Uterus (tissue), 4 donors: ENCODE data around the gene BCAS3. TPM values are rescaled to one million over a fixed set of nuclear protein-coding genes. Genes with fewer than 3 reads are reported as not detected.

Source experiments
- DNase-seq, 2 donors: peaks; one replicate each; pipeline ENCODE4 v3.0.0-alpha.2; 2019 to 2020
- H3K27ac ChIP-seq, 2 donors: fragments of 200-600 bp; sonication (generic); 1 replicate in 1 of 2; 2 replicates in 1 of 2; pipeline ENCODE4 v1.5.1; 2016 to 2018
- H3K27me3 ChIP-seq, 2 donors: fragments of 200-600 bp; sonication (generic); one replicate each; pipeline ENCODE4 v1.5.1; 2018 to 2019; ENCODE audit warnings: control low read depth in 1 of 2
- H3K36me3 ChIP-seq, 2 donors: fragments of 200-600 bp; sonication (generic); one replicate each; pipeline ENCODE4 v1.5.1; 2019; ENCODE audit warnings: control low read depth in 1 of 2
- H3K4me1 ChIP-seq, 2 donors: fragments of 200-600 bp; sonication (generic); one replicate each; pipeline ENCODE4 v1.5.1; 2018 to 2019; ENCODE audit warnings: control low read depth in 1 of 2
- H3K4me3 ChIP-seq, 2 donors: fragments of 200-600 bp; sonication (generic); 1 replicate in 1 of 2; 2 replicates in 1 of 2; pipeline ENCODE4 v1.5.1; 2018 to 2019; ENCODE audit warnings: mild to moderate bottlenecking in 1 of 2
- H3K9me3 ChIP-seq, 2 donors: fragments of 200-600 bp; sonication (generic); one replicate each; pipeline ENCODE4 v1.5.1; 2019; ENCODE audit warnings: control low read depth in 1 of 2
- CTCF ChIP-seq, 4 experiments: fragments of 200-600 bp in 2 of 4; fragments of 450-650 bp in 2 of 4; sonication (generic) in 2 of 4; IDR thresholded peaks; one replicate each; pipeline ENCODE4 v1.5.1; 2016 to 2019; ENCODE audit warnings: antibody characterized with exemption in 4 of 4, mild to moderate bottlenecking in 2 of 4, moderate library complexity in 1 of 4
- POLR2A ChIP-seq, 2 donors: fragments of 450-650 bp; IDR thresholded peaks; one replicate each; pipeline ENCODE4 v1.6.1; 2016; ENCODE audit warnings: antibody characterized with exemption in 2 of 2, mild to moderate bottlenecking in 1 of 2, moderate library complexity in 1 of 2
- intact Hi-C: fragments of 100-400 bp; cut with DNase I; formaldehyde crosslinking; loops from one replicate; pipeline ENCODE4 v1.15.1; 2023; ENCODE audit warnings: low total_unique reads
- total RNA-seq, 4 donors: library from RNA; depleted of rRNA in 3 of 4; stranded (reverse); fragments of >200 nt in 3 of 4; gene quantifications; one replicate each; pipeline versions ENCODE4 v1.1.0 to v1.2.4, GENCODE V29; 2014 to 2023
- donor health status: DM: yes; HTN: yes; CAD: no.

The BCAS3 gene
- total RNA-seq, 4 donors from 2014 or later, result 42.6 to 147 (median 83.7) TPM

GRCh38 chr17:61419496-61420046 lies 741.9 kb downstream of the BCAS3 start:
- no peak for DNase-seq
- Histone ChIP-seq H3K27me3 (peaks cover 0 to 12% of the 10 kb centered on the region in 2 donors), H3K27ac (no peak overlapping the region), H3K9me3 (no peaks in the 10 kb centered on the region), H3K4me3 (no peak overlapping the region), H3K36me3 (no peaks in the 10 kb centered on the region), H3K4me1 (no peaks in the 10 kb centered on the region)
- intact Hi-C loops, result no loop called here
- no peak for TF ChIP-seq CTCF (IDR thresholded peaks at IDR 0.05)
- no peak for TF ChIP-seq POLR2A (IDR thresholded peaks at IDR 0.05)

GRCh38 chr17:61420052-61420451 lies 742.4 kb downstream of the BCAS3 start:
- TF ChIP-seq POLR2A (IDR thresholded peaks at IDR 0.05) (no peak), CTCF (IDR thresholded peaks at IDR 0.05) (no peak)
- no peak overlapping the region for H3K4me3 ChIP-seq
- H3K27ac ChIP-seq, result no peak overlapping the region
- no peaks in the 10 kb centered on the region for H3K36me3 ChIP-seq
- H3K9me3 ChIP-seq, result no peaks in the 10 kb centered on the region
- no peak for DNase-seq
- no peaks in the 10 kb centered on the region for H3K4me1 ChIP-seq
- peaks cover 0 to 17% of the 10 kb centered on the region in 2 donors for H3K27me3 ChIP-seq
- intact Hi-C loops, result no loop called here

DNA sequence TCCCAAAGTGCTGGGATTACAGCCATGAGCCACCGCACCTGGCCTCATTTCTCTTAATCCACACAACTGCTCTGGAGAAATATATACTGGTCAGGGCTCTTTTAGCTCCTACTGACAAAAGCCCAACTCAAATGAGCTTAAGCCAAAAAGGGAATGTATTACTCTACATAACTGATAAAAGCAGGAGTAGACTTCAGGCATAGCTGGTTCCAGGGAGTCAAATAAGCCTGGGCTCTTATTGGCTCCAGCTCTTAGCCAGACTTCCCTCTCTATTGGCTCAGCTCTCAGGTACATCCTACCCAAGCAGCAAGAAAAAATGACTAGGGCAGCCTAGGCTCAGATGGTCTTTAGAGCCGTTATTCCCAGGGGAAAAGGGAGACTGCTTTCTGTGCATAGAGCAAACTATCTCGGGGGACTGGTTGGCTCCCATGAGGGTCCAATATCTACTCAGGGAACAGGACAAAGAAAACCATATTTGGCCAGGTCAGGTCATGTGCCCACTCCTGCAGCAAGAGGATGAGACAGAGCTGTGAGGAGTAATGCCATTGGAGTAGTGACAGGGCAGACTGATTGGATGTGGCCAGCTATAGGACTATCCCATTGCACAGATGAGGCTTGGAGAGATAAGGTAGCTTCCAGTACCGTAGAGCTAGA lies 743.2 kb downstream of the BCAS3 start:
- DNase-seq, result no peak
- H3K27me3 ChIP-seq, result peaks cover 0 to 18% of the 10 kb centered on the region in 2 donors
- intact Hi-C loops, result no loop called here
- H3K27ac ChIP-seq, result no peak overlapping the region
- H3K4me3 ChIP-seq, result no peak overlapping the region
- H3K4me1 ChIP-seq, result no peaks in the 10 kb centered on the region
- H3K36me3 ChIP-seq, result no peaks in the 10 kb centered on the region
- TF ChIP-seq CTCF (IDR thresholded peaks at IDR 0.05) (no peak), POLR2A (IDR thresholded peaks at IDR 0.05) (no peak)
- no peaks in the 10 kb centered on the region for H3K9me3 ChIP-seq

GRCh38 chr17:61421460-61421859 lies 743.8 kb downstream of the BCAS3 start:
- intact Hi-C loops, result no loop called here
- H3K4me1 ChIP-seq, result no peaks in the 10 kb centered on the region
- peaks cover 0 to 18% of the 10 kb centered on the region in 2 donors for H3K27me3 ChIP-seq

More at GRCh38 chr17:61421460-61421859, 743.8 kb downstream of the BCAS3 start:
- Histone ChIP-seq H3K36me3 (no peaks in the 10 kb centered on the region), H3K9me3 (no peaks in the 10 kb centered on the region), H3K4me3 (no peak overlapping the region), H3K27ac (no peak overlapping the region)
- no peak for DNase-seq
- TF ChIP-seq POLR2A (IDR thresholded peaks at IDR 0.05) (no peak), CTCF (IDR thresholded peaks at IDR 0.05) (no peak)
